Measurements from ENCODE around the gene DESI1.

DNA sequence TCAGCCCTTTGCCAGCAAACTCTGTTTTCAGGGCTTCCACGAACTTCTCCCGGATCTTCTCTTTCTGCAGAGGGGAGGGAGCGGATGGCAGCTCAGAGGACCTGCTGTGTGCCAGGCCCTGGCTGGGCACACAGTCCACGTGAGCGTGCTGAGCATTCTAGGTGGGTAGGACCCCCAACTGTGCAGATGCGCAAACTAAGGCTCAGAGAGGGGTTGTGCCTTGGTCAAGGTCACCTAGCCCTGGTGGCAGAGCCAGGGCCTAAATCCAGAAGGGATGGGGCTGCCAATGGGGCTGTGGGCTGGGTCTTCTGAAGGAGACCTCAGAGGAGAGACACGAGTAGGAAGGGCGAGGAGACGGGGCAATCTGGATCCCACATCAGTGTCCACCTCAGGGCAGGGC lies 42.0 kb downstream of the DESI1 start:
- TF ChIP-seq POLR2AphosphoS5 (IDR thresholded peaks at IDR 0.05; ENCODE audit: borderline replicate concordance, low read depth, low read length) (no peak), FOXP2 (optimal IDR thresholded peaks at IDR 0.05; ENCODE audit: control extremely low read depth, extremely low read length, insufficient read depth) (no peak), EZH2 (IDR thresholded peaks at IDR 0.05) (no peak)
